ENCODE results near the gene GRIN2D.

Gene GRIN2D

DNA sequence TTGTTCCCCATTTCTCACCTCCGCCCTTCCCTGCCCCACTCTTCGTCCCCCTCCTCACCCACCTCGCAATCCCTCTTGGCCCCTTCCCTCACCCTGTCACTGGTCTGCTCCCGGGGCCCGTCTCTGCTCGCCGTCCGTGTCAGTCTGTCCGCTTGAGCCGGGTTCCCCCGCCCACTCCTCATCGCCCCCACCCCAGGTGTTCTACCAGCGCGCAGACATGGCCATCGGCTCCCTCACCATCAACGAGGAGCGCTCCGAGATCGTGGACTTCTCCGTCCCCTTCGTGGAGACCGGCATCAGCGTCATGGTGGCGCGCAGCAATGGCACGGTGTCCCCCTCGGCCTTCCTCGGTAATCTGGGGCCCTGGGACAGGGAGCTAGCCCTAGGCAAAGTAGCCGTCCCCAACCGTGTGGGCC, 22.3 kb downstream of the GRIN2D start:
- peaks cover 14% of the 10 kb centered on the region for H3K4me1 ChIP-seq (ENCODE audit: control insufficient read depth, insufficient read depth, low read length, poor library complexity, severe bottlenecking)
- H3K9me3 ChIP-seq (ENCODE audit: control insufficient read depth, low read length), result no peaks in the 10 kb centered on the region
- H3K27ac ChIP-seq (ENCODE audit: low read depth, low read length, severe bottlenecking), result no peak overlapping the region
- WGBS, 2 experiments (ENCODE audit: insufficient coverage in 2 of 2), result 96 to 97% methylated on average over 28 to 30 of the region's 30 CpGs
- no peak overlapping the region for H3K4me3 ChIP-seq (ENCODE audit: extremely low read depth, insufficient read depth, low read length, poor library complexity, severe bottlenecking)
- H3K36me3 ChIP-seq (ENCODE audit: control insufficient read depth, insufficient read depth, low read length), result no peaks in the 10 kb centered on the region

DNA sequence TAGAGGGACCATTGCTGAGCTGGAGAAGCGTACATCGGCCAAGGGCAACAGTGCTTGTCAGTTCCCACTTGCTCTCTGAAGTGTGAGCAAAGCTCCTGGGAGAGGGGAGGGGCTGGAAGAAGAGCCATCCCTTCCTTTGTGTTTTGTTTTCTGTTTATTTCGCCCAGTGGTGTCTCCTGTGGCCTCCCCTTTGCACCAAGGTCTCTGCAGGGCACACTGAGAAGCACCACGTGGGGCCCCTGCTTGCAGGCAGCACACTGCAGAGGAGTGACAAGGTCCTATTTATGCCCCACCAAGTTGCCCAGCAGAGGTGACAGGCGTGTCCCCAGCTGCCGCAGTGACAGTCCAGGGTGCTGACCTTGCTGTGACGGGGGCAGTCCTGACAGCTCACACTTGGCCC, 24.0 kb downstream of the GRIN2D start:
- WGBS, 2 experiments (ENCODE audit: insufficient coverage in 2 of 2), result 82 to 85% methylated on average over 6 to 7 of the region's 7 CpGs
- Histone ChIP-seq H3K4me1 (ENCODE audit: control insufficient read depth, insufficient read depth, low read length, poor library complexity, severe bottlenecking) (peaks cover 16% of the 10 kb centered on the region), H3K9me3 (ENCODE audit: control insufficient read depth, low read length) (no peaks in the 10 kb centered on the region), H3K27ac (ENCODE audit: low read depth, low read length, severe bottlenecking) (no peak overlapping the region), H3K36me3 (ENCODE audit: control insufficient read depth, insufficient read depth, low read length) (peaks cover 5% of the 10 kb centered on the region), H3K4me3 (ENCODE audit: extremely low read depth, insufficient read depth, low read length, poor library complexity, severe bottlenecking) (no peak overlapping the region)

DNA sequence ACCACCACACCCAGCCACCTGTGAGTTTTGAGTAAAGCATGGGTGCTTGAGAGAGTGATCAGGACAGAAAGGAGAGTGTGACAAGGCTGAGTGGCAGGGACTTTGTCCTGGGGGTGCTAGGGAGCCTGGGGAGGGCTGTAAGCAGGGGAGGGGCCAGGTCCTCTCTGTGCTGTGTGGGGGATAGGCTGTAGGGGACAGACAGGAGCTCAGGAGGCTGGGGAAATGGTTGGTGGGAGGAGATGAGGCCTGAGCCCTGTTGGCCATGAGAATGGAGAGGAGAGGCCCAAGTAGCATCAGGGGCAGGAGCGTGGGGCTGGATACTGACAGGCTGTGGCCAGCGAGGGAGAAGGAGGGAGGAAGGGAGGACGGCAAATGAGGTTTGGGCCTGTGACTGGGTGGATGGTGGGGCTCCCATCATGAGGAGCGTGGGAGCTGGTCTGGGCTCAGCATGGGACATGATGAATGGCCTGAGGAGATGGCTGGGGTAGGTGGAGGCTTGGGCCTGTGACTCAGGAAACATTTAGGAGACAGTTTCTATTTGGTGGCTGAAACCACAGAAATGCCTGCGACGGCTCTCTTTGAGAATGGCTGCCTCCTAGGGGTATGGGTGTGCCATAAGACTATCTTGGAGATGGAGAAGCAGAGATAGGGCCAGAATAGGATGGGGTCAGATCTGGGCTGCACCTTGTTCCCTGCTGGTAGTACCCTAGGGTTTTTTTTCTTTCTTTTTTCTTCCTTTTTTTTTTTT, 25.0 kb downstream of the GRIN2D start:
- Histone ChIP-seq H3K4me1 (ENCODE audit: control insufficient read depth, insufficient read depth, low read length, poor library complexity, severe bottlenecking) (peaks cover 16% of the 10 kb centered on the region), H3K27ac (ENCODE audit: low read depth, low read length, severe bottlenecking) (peak overlapping the region; percentile 23), H3K4me3 (ENCODE audit: extremely low read depth, insufficient read depth, low read length, poor library complexity, severe bottlenecking) (no peak overlapping the region), H3K36me3 (ENCODE audit: control insufficient read depth, insufficient read depth, low read length) (peaks cover 5% of the 10 kb centered on the region), H3K9me3 (ENCODE audit: control insufficient read depth, low read length) (no peaks in the 10 kb centered on the region)
- 85 to 90% methylated on average over 4 to 6 of the region's 6 CpGs for WGBS, 2 experiments (ENCODE audit: insufficient coverage in 2 of 2)

DNA sequence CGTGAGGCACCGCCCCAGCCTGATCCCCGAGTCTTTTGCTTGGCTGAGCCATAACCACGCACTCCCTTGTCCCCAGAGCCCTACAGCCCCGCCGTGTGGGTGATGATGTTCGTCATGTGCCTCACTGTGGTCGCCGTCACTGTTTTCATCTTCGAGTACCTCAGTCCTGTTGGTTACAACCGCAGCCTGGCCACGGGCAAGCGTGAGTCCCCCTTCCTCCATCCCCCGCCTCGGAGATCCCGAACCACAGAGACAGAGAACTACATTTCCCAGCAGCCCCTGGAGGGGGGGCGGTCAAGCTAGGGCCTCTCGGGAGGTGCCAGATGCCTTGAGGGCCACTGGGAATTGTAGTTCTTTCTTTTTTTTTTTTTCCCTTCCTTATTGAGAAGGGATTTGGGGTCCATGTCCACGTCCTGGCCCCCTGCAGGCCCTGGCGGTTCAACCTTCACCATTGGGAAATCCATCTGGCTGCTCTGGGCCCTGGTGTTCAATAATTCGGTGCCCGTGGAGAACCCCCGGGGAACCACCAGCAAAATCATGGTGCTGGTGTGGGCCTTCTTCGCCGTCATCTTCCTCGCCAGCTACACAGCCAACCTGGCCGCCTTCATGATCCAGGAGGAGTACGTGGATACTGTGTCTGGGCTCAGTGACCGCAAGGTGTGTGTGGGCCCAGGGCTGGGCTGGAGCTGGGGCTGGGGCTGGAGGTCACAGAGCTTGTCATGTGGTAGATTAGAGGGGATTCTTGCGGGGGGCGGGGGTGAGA, 25.9 kb downstream of the GRIN2D start:
- H3K4me3 ChIP-seq (ENCODE audit: extremely low read depth, insufficient read depth, low read length, poor library complexity, severe bottlenecking), result no peak overlapping the region

DNA sequence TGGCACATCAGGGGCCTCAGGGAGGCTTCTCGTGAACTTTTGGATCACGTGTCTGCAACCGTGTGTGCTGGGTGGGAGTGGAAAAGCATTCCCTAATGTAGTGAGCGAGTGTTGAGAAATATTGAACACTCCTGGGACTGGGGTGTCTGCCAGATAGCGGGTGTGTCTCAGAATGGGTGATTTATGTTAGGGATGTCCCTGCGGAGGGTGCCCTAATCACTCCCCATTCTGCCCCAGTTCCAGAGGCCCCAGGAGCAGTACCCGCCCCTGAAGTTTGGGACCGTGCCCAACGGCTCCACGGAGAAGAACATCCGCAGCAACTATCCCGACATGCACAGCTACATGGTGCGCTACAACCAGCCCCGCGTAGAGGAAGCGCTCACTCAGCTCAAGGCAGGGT, 28.1 kb downstream of the GRIN2D start:
- WGBS, 2 experiments (ENCODE audit: insufficient coverage in 2 of 2), result 88% methylated on average over 9 to 15 of the region's 16 CpGs
- Histone ChIP-seq H3K4me1 (ENCODE audit: control insufficient read depth, insufficient read depth, low read length, poor library complexity, severe bottlenecking) (peaks cover 15% of the 10 kb centered on the region), H3K9me3 (ENCODE audit: control insufficient read depth, low read length) (no peaks in the 10 kb centered on the region), H3K27ac (ENCODE audit: low read depth, low read length, severe bottlenecking) (no peak overlapping the region), H3K4me3 (ENCODE audit: extremely low read depth, insufficient read depth, low read length, poor library complexity, severe bottlenecking) (no peak overlapping the region), H3K36me3 (ENCODE audit: control insufficient read depth, insufficient read depth, low read length) (peaks cover 5% of the 10 kb centered on the region)

More for the DNA sequence above, 25.9 kb downstream of the GRIN2D start:
- Histone ChIP-seq H3K9me3 (ENCODE audit: control insufficient read depth, low read length) (no peaks in the 10 kb centered on the region), H3K4me1 (ENCODE audit: control insufficient read depth, insufficient read depth, low read length, poor library complexity, severe bottlenecking) (peaks cover 7% of the 10 kb centered on the region), H3K27ac (ENCODE audit: low read depth, low read length, severe bottlenecking) (no peak overlapping the region), H3K36me3 (ENCODE audit: control insufficient read depth, insufficient read depth, low read length) (peaks cover 5% of the 10 kb centered on the region)
- WGBS, 2 experiments (ENCODE audit: insufficient coverage in 2 of 2), result 78 to 89% methylated on average over 16 to 26 of the region's 31 CpGs

DNA sequence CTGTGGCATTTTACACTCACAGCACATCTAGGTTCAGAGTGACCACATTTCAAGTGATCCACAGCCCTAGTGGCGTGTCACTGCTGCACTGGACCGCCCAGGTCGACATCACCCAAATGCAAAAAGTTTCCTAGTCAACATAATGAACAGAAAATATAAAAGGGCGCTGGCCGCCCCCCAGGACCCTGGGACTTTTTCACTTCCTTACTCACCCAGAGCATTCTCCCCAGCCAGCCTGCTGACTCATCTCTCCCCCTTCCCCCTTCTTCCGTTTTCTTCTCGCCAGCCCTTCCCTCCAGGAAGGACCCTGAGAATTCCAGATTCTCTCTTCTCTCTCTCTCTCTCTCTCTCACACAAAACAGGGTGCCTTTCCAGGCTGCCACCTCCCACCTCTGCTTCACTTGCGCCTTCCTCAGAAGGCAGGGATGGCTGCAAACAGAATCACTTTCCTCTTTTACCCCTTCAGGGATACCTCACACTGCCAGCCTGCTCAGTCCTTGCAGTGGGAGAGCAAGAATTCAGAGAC, 31.3 kb downstream of the GRIN2D start:
- peak overlapping the region; percentile 90 for H3K27ac ChIP-seq (ENCODE audit: low read depth, low read length, severe bottlenecking)
- H3K4me1 ChIP-seq (ENCODE audit: control insufficient read depth, insufficient read depth, low read length, poor library complexity, severe bottlenecking), result peaks cover 11% of the 10 kb centered on the region
- no peak overlapping the region for H3K4me3 ChIP-seq (ENCODE audit: extremely low read depth, insufficient read depth, low read length, poor library complexity, severe bottlenecking)
- 18 to 46% methylated on average over 6 to 8 of the region's 8 CpGs for WGBS, 2 experiments (ENCODE audit: insufficient coverage in 2 of 2)
- peaks cover 5% of the 10 kb centered on the region for H3K36me3 ChIP-seq (ENCODE audit: control insufficient read depth, insufficient read depth, low read length)
- no peaks in the 10 kb centered on the region for H3K9me3 ChIP-seq (ENCODE audit: control insufficient read depth, low read length)

DNA sequence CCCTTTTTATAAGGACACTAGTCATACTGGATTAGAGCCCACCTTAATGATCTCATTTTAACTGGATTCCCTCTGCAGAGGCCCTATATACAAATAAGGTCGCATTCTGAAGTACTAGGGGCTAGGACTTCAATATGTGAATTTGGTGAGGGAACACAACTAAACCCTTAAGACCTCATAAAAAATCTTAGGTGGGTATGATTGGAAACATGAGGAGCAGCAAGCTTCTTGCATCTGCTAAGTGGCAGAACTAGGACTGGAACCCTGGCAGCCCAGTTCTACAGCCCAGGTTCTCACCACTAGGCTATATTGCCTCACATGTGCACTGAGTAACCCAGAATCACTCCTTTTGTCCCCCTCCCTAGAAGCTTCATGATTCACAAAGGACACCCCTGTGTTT, 35.2 kb downstream of the GRIN2D start:
- Histone ChIP-seq H3K4me1 (ENCODE audit: control insufficient read depth, insufficient read depth, low read length, poor library complexity, severe bottlenecking) (peaks cover 8% of the 10 kb centered on the region), H3K27ac (ENCODE audit: low read depth, low read length, severe bottlenecking) (no peak overlapping the region)
- WGBS, 2 experiments (ENCODE audit: insufficient coverage in 2 of 2), result no CpG with 5 or more reads among the region's 1 CpG

DNA sequence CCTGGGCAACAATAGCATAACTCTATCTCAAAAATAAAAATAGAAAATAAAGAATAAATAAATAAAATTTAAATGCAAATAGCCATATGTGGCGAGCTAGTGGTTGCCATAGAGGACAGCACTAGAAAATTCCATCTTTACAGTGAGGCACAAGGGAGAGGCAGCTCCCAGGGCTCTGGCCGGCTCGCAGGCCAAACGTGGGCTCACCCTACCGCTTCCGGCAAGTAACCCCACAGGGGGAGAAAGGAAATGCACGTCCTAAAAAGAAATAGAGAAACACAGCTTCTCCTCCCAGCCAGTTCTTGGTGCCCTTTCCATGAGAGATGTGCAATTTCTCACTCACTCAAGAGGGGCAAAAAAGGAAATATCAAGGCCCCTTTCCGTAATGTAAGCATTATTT, 39.9 kb downstream of the GRIN2D start:
- Histone ChIP-seq H3K36me3 (ENCODE audit: control insufficient read depth, insufficient read depth, low read length) (peaks cover 10% of the 10 kb centered on the region), H3K9me3 (ENCODE audit: control insufficient read depth, low read length) (no peaks in the 10 kb centered on the region), H3K4me3 (ENCODE audit: extremely low read depth, insufficient read depth, low read length, poor library complexity, severe bottlenecking) (no peak overlapping the region), H3K4me1 (ENCODE audit: control insufficient read depth, insufficient read depth, low read length, poor library complexity, severe bottlenecking) (no peaks in the 10 kb centered on the region), H3K27ac (ENCODE audit: low read depth, low read length, severe bottlenecking) (no peak overlapping the region)
- 78 to 92% methylated on average over 2 to 7 of the region's 8 CpGs for WGBS, 2 experiments (ENCODE audit: insufficient coverage in 2 of 2)

More for the DNA sequence above, 35.2 kb downstream of the GRIN2D start:
- peaks cover 4% of the 10 kb centered on the region for H3K36me3 ChIP-seq (ENCODE audit: control insufficient read depth, insufficient read depth, low read length)
- no peak overlapping the region for H3K4me3 ChIP-seq (ENCODE audit: extremely low read depth, insufficient read depth, low read length, poor library complexity, severe bottlenecking)
- no peaks in the 10 kb centered on the region for H3K9me3 ChIP-seq (ENCODE audit: control insufficient read depth, low read length)

DNA sequence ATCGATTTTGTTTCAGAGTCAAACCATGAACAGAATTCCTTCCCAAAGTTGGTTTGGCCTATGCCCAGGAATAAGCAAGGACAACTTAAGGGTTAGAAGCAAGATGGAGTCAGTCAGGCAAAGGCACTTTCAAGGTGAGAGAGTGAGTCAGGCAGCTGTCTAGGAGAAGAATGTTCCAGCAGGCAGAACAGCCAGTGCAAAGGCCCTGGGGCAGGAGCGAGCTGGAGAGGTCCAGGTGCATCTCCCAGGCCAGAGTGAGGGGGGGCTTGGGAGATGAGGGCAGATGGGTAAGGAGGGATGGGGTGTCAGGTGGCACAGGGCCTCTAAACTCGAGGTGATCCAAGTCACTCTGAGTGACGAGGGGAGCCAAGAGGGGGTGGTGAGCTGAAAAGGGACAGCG, 43.1 kb downstream of the GRIN2D start:
- 91 to 100% methylated on average over 3 to 4 of the region's 5 CpGs for WGBS, 2 experiments (ENCODE audit: insufficient coverage in 2 of 2)
- no peak overlapping the region for H3K27ac ChIP-seq (ENCODE audit: low read depth, low read length, severe bottlenecking)
- H3K4me1 ChIP-seq (ENCODE audit: control insufficient read depth, insufficient read depth, low read length, poor library complexity, severe bottlenecking), result no peaks in the 10 kb centered on the region

DNA sequence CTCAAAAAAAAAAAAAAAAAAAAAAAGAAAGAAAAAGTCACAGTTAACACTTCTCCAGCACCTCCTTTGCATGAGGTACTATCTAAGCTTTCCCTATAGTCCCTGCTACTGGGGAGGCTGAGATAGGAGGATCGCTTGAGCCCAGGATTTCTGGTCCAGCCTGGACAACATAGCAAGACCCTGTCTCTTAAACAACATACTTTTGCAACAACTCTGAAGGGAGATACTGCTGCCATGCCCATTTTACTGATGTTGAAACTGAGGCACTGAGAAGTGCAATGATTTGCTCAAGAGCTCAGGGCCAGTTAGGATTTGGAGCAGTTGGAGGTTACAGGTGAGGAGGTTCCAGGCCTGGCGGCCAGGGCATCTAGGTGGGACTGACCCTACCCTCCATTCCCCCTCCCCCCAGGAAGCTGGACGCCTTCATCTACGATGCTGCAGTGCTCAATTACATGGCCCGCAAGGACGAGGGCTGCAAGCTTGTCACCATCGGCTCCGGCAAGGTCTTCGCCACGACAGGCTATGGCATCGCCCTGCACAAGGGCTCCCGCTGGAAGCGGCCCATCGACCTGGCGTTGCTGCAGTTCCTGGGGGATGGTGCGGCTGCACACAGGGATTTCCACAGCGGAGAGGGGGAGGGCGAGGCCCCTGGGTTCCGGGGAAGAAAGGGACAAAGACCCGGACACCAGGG, 48.0 kb downstream of the GRIN2D start:
- Histone ChIP-seq H3K27ac (ENCODE audit: low read depth, low read length, severe bottlenecking) (no peak overlapping the region), H3K4me1 (ENCODE audit: control insufficient read depth, insufficient read depth, low read length, poor library complexity, severe bottlenecking) (peaks cover 9% of the 10 kb centered on the region), H3K9me3 (ENCODE audit: control insufficient read depth, low read length) (no peaks in the 10 kb centered on the region), H3K36me3 (ENCODE audit: control insufficient read depth, insufficient read depth, low read length) (peaks cover 1% of the 10 kb centered on the region), H3K4me3 (ENCODE audit: extremely low read depth, insufficient read depth, low read length, poor library complexity, severe bottlenecking) (no peak overlapping the region)
- 96 to 97% methylated on average over 14 to 16 of the region's 20 CpGs for WGBS, 2 experiments (ENCODE audit: insufficient coverage in 2 of 2)

More for the DNA sequence above, 43.1 kb downstream of the GRIN2D start:
- peaks cover 6% of the 10 kb centered on the region for H3K36me3 ChIP-seq (ENCODE audit: control insufficient read depth, insufficient read depth, low read length)
- H3K9me3 ChIP-seq (ENCODE audit: control insufficient read depth, low read length), result no peaks in the 10 kb centered on the region
- no peak overlapping the region for H3K4me3 ChIP-seq (ENCODE audit: extremely low read depth, insufficient read depth, low read length, poor library complexity, severe bottlenecking)

All from mesodermal cell (in vitro differentiated cells).